SIG-M5 (cell line): Measurements from ENCODE around the gene ATP6V0A4.
"Not testable (repeated sequence)": the region's sequence is repeated elsewhere in the genome, so short reads cannot be mapped to it uniquely, and the experiment has no call there.

ENCODE experiments used
- DNase-seq: peaks from one replicate; lab custom pipeline; 2025; lab: John Stamatoyannopoulos, UW

Gene ATP6V0A4

DNA sequence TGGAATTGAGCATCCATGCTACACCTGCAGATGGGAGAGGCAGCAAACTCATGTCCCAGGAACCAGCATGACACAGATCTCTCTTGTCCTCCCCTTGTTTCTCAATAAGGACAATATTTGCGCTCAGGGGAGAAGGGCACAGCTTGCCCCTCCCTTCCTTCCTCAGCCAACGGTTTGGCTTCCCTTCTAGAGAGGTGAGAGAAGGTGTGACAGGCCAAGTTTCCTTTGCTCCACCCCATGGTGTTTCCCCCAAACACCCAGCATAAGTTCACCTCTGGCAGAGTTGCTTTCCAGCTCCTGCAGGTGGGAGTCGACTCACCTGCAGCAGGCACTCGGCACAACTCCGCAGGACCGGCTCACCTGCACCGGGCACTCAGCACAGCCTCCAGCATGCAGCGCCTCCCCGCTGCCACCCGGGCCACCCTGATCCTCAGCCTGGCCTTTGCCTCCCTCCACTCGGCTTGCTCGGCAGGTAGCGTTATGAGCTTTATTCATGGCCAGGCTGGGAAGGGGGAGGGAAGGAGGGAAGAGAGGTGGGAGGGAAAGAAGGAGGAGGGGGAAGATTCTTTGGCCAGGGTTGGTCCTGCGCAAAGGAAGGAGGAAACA, at the start of gene ATP6V0A4, which contains the start of gene TMEM213:
TSS of gene ATP6V0A4 (minus strand) at position 482 of the 606 bp plus-strand sequence. CDS start 26,949 bp downstream, outside the sequence.
TSS of gene TMEM213 (plus strand) at position 280 of the 606 bp plus-strand sequence. CDS start at position 391, 111 bp downstream.
- DNase-seq = no peak

DNA sequence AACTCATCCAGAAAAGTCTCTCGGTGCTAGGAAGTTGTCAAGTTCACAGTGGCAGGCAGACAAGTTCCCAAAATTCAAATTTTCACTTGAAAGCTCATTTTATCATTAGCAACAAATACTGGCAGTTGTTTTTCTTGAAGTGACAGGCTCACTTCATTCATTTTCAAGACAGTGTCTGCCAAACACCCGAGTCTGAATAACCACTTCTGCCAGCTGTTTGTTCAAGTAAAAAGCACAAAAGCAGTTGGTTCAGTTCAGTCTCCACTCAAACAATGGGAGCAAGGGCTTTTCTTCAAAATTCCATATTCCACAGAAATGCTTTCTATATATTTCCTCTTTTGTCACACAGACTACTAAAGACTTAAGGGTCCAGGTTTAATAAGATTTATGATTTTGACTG, 47.7 kb upstream of the ATP6V0A4 start:
- no peak for DNase-seq

DNA sequence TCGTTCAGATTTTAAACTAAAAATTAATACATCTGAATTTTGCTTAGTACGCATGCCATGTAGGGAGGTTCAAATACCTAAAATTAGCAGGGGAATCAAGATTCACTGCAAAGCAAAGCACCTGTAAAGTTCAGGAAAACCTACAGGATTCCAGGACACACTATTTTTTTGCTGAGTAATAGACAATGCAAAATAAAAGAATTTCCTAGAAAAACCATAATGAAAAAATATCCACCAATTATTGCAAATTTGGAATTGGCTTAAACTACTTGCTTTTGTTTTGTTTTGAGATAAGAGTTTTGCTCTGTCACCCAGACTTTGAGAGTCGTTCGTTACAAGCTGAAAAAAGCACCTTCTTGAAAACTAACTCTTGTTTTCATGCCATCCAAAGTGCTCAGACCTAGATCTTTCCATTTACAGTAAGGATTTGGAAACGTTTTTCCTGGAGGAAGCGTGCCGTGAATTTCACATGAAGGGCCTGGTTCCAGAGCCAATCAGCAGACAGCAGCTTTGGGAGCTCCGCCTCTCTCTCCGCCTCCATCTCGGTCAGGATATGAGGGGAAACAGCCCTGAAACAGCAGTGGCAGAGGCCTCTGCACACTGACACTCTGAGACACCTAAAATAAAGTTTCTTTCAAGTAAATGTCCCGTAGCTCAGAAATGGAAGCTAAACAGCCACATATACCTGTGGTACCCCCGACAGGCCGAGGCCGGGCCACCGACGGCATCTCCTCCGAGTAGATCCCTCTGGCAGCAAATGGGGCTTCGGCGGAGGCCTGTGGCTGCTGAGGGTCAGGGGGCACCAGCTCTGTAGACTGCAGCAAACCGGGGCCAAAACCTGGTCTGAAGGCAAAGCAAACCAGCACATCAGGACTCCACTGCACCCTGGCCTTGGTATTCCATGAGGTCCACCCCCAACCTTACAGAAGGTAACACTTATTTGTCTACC, 45.9 kb upstream of the ATP6V0A4 start:
- no peak for DNase-seq

DNA sequence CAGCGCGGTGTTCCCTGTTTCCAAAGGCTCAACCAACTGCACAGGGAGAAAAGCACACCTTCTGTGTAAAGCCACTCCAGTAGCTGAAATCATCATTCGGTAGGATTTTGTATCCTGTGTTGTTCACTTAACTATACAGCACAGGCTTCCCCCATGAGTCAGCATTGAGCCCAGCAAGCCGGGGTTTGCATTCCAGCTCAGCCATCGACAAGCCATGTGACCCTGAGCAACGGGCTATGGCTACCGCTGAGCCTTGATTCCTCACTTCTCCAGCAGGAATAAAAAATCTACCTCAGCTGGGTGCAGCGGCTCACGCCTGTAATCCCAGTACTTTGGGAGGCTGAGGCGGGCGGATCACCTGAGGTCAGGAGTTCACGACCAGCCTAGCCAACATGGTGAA, 44.1 kb upstream of the ATP6V0A4 start:
- DNase-seq = no peak

DNA sequence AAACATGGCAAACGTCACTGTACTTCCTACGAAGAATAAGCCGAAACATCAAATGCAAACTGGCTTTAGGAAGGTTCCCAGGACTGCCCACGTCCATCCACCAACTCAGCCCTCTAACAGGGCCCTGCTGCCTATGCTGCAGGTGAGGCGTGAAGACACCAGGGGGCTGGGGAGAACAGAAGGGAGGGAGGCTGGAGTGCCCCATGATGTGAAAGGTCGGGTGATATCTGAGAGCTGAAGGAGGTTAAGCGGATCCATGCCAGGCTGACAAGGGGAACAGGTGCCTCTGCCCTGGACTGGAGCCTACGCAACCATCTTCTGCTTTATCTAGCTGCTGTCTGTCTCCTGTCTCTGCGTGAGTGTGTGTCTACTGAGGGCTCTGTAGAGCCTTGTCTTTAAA, 40.2 kb upstream of the ATP6V0A4 start:
- no peak for DNase-seq

DNA sequence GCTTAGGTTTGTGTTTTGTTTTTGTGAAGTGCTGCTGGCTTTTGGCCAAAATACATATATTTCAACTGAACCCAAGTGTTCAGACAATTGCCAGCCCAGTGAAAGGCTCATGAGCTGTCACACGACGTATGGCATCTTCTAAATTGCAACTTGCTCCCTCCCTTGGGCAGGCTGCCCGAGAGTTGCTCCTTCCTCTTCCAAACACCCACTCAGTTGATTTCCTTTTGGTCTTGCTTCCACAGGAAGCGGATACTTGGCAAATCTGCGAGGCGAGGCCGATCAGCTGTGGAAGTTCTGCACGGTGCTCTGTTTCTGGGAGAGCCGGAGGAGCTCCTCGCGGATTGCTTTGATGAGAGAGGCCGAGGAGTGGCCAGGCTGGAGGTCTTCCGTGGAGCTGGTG, 39.6 kb upstream of the ATP6V0A4 start:
- DNase-seq = no peak

DNA sequence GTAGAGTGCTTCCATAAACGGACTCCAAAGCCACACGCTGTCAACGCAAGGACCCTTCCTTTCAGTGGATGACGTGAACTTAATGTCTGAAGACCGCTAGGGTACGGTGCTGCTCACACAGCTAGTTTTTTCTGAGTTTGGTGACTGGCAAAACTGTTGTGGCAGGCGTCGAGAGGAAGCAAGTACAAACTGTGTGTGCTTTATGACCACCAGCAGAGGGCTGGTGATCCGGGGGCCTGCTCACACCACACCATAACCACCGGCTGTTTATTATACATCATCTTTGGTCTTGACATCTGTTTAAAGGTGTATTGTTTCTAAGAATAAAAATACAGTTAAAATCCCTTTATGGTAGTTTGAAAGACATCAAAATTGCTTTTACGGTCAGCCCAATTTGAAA, 37.1 kb upstream of the ATP6V0A4 start:
- DNase-seq = no peak

DNA sequence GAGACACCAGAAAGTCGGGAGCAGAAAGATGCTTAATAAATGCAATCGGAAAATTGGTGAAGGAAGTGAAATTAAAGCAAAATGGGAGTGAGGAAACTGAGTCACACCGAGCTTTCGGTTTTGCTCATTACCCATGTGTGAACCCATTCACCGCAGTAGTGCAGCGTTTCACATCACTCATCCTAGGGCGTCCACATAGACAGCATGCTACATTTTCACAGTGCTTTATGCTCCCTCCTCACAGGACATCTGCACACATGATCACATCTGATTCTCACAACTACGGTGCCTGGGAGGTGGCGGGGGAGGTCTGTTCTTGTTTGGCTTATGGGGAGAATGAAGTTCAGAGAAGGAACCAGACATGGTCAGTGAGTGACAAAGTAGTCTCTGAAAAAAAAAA, 36.6 kb upstream of the ATP6V0A4 start:
- DNase-seq = no peak

DNA sequence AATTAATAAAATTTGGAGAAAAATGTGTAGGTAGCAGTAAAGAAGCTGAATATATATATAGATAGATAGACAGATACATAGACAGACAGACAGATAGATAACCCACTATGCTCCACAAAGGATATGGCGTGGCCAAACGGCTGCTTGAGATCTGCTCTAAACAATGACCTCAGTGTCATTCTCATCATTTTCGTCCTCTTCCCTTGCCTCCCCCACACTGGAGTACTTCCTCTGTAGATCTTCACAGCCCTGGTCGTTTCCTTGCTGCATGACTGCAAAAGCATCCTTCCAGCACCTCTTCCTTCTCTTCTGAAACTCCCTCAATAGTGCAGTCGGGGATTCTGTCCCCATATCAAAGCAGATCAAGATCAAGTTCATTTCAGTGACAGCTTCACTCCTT, 35.6 kb upstream of the ATP6V0A4 start:
- no peak for DNase-seq

DNA sequence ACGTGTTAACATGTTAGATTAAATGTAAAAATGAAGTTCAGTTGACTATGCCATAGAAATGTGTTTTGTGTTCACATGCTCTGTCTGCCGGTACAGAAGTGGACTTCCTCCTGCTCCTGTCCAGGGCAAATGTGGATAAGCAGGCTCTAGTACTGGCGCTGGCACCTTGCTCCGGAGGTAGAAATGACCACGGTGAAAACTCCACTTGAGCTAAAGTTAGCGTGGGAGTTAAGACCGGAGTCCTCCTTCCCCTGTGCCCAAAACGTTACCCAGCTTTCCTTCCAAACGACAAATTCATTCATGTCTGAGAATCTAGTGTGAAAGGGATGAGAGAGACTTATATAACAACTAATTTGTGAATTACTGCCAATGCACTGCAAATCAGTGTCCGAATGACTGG, 35.0 kb upstream of the ATP6V0A4 start:
- DNase-seq = no peak

DNA sequence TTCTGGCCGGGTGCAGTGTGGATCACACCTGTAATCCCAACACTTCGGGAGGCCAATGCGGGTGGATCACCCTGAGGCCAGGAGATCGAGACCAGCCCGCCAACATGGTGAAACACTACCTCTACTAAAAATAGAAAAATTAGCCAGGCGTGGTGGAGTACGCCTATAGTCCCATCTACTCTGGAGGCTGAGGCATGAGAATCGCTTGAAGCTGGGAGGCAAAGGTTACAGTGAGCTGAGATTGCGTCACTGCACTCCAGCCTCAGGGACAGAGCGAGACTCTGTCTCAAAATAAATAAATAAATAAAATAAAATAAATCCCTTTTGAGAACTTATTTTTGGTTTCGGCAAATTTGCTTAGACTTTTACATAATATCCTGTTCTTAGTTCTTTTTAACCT, 31.3 kb upstream of the ATP6V0A4 start:
- no peak for DNase-seq

DNA sequence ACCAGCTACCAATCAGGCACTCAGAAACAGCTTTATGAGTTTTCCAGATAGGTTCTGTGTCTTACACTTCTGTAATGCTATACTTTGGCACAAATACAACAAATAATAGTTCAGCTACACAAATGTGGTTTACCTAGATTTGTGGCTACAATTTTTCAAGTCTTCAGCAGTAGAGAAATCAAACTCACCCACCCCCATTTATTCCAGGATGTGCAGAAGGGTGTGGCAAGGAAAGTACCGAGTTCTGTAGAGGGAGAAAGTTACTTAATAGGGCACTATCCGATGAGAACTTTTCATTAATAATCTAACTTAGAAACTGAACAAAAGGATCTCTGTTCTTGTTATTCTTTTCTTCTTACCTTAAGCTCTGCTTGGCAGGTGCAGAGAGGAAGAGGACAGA, 30.3 kb upstream of the ATP6V0A4 start:
- no peak for DNase-seq

DNA sequence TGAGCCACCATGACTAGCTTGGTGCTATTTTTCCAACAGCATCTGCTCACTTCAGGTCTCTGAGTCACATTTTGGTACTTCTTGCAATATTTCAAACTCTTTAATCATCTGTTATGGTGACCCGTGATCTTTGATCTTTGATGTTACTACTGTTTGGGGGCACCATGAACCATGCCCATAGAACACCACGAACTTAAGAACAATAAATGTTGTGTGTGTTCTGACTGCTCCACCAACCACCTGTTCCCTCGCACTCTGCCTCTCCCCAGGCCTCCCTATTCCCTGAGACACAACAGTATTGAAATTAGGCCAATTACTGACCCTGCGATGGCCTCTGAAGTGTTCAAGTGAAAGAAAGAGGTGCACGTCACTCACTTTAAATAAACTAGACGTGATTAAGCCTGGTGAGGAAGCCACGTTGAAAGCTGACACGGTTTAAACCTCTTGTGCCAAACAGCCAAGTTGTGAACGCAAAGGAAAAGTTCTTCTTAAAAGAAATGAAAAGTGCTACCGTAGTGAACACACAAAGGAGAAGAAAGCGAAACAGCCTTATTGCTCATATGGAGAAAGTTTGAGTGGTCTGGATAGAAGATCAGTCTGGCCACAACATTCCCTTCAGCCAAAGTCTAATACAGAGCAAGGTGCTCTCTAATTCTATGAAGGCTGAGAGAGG, 27.2 kb upstream of the ATP6V0A4 start:
- no peak for DNase-seq

DNA sequence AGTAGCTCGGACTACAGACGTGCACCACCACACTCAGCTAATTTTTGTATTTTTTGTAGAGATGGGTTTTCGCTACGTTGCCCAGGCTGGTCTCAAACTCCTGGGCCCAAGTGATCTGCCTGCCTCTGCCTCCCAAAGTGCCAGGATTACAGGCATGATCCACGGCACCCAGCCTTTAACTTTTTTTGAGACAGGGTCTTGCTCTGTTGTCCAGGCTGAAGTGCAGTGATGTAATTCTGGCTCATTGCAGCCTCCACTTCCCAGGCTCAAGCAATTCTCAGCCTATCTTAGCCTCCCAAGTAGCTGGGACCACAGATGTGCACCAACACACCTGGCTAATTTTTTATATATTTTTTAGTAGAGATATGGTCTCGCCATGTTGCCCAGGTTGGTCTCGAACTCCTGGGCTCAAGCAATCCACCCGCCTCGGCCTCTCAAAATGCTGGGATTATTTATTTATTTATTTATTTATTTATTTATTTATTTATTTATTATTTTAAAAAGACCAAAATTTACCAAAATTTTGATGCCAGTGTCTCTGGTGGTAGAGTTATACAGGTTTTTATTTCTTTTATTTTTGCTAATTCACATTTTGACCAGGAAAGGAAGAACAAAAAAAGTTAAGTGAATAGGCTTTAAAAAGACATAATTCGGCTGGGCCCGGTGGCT, 25.0 kb upstream of the ATP6V0A4 start:
- DNase-seq = no peak

DNA sequence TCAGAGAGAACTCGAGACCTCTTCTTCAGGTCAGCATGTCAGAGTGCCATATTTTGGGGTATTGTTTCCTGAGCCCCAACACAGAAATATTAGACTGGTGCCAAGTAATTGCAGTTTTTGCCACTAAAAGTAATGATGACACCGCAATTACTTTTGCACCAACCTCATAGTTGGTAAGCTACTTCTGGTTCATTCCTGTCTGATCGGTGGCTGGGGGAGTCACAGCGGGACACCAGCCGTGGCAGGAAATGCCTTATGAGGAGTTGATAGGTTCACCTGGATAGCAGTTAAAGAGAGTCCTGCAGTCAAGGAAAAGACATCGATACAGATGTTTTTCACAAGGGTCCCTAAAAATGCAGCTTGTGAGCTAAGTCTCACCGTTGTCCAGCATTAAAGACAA, 23.9 kb upstream of the ATP6V0A4 start:
- DNase-seq = no peak

DNA sequence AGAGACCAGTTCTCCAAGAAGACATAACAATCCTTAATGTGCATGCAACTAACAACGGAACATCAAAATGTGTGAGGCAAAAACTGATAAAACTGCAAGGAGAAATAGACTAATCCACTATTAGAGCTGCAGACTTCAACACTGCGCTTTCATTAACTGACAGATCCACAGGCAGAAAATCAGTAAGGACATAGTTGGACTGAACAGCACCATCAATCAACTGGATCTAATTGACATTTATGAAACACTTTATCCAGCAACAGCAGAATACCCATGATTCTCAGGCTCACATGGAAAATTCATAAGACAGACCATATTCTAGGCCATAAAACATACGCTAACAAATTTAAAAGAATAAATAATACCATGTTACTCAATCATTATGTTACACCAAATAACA, 21.6 kb upstream of the ATP6V0A4 start:
- no peak for DNase-seq

DNA sequence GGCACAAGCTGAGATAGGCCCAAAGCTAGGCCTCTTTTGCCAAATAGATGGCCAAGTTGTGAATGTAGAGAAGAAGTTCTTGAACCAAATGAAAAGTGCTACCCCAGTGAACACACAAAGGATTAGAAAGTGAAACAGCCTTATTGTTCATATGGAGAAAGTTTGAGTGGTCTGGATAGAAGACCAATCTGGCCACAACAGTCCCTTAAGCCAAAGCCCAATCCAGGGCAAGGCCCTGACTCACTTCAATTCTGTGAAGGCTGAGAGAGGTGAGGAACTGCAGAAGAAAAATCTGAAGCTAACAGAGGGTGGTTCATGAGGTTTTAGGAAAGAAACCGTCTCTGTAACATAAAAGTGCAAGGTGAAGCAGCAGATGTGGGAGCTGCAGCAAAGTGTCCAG, 18.7 kb upstream of the ATP6V0A4 start:
- no peak for DNase-seq

DNA sequence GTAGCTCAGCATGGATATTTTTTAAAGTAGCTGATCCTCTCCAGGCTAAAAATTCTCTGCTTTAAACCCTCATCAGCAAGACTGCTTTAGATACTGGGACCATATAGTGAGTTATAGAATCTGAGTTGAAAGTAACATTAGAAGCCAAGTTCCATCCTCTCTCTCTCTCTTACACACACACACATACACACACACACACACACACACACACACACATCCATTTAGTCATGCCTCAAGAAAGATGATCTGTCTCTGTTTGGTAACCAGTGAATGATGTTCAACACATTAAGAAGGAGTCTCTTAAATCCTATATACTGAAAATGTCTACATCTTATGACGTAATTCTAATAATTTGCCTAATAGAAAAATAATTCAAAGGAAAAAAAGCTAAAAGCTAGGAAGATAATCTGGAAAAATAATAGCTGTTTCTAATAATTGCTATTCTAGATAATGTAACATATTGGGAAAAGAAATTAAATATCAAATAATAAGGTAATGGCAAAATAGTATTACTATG, 16.9 kb upstream of the ATP6V0A4 start:
- no peak for DNase-seq

DNA sequence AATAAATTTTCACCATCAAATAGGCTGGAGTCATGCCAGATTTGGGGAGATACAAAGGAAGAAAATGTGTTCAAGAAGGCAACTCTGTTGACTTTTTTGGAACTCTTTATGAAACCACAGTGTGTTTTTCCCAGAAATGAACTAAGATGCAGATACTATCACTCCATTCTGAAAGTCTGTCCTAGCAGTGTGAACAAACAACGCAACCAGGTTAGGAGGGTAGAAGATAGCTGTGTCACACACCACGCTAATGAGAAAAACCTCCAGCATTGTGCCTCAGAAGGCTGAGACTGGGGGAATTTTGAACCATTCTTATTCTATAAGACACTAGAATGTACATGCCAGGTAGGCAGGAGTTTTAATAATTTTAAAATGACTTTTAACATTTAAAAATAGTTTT, 15.9 kb upstream of the ATP6V0A4 start:
- DNase-seq = no peak

DNA sequence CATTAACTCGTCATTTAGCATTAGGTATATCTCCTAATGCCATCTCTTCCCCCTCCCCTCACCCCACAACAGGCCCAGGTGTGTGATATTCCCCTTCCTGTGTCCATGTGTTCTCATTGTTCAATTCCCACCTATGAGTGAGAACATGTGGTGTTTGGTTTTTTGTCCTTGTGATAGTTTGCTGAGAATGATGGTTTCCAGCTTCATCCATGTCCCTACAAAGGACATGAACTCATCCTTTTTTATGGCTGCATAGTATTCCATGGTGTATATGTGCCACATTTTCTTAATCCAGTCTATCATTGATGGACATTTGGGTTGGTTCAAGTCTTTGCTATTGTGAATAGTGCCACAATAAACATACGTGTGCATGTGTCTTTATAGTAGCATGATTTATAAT, 13.3 kb upstream of the ATP6V0A4 start:
- not testable (repeated sequence) for DNase-seq

DNA sequence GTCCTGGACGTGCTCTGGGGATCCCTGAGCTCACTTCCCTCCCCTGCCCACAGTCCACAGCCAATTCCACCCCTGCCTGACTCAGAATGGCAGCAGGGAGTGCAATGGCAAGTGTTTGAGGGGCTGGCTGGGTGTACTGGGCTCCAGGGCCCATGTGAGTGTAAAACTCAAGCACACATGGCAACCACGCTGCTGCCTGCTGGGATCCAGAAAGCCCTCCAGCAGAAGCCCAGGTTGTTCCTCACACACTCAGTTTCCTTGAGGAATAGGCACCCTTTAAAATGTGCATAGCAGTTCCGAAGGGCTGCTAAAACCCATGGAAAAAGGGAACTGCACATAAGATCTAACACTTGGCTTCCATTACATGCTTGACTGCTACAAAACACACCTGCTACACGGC, 11.3 kb upstream of the ATP6V0A4 start:
- DNase-seq = no peak

DNA sequence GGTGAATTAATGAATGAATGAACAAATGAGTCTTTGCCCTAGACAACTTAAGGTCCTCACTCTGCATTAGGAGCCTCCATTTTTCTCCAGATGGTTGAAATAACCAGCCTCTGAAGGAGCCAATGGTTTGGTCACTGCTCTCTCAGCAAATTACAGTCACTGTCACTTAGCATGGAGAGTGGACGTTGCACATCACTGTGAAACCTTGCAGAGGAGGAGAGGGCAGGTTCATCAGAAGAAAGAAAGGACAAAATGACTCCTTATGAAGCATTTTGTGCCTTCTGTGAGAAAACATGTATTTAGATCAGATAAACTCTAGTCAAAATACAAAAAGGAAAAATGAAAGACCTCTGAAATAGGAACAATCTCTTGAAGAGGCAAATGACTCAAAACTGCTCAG, 6.6 kb upstream of the ATP6V0A4 start:
- no peak for DNase-seq
